K562 treated with DMSO at 1 percent for 48 hours (cell line): ENCODE results near the gene ACTR1A. TPM values are rescaled to one million over a fixed set of nuclear protein-coding genes. Genes with fewer than 3 reads are reported as not detected.

Experiments
- total RNA-seq: library from RNA; unstranded; fragments of 300-600 nt; gene quantifications from 2 replicates; pipeline ENCODE4 v1.2.3, GENCODE V29; 2022; ENCODE audit warnings: low replicate concordance; ENCODE audit errors: extremely low read depth

Gene ACTR1A
- total RNA-seq: not detected in 2 replicates

DNA sequence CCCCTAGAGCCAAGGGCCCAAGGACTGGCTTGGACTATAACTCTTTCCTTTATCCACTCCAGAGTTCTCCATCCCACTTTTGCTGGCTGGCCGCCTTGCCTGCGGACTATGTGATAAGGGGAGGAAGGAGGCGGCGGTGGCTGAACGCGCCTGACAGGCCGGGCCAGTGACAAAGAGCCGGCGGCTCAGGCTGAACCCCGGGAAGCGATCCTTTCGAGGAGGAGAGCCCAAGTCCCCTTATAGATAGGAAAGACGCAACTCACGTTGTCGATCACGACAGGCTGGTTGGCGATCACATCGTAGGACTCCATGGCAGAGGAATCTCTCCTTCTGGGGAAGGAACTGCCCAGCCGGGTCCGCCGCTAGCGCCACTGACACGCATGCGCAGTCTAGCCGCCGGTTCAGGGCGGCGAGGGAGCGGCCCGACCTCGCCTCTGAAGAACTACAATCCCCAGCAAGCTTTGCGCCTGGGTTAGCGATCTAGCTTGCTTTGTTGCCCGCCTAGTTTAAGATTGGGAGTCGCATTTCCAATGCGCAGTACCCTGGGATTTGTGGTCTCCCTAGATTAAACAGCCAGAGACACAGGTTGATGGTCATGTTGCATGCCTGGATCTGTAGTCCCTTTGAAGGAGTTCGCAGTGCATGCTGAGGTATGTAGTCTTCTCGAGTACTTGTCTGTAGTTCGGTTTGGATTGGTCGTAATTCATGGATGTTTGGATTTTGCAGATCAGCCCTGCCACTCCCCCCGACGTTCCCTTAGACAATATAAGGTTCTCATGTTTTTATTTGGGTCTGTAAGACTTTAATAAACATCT is at the start of gene ACTR1A:
ACTR1A (minus strand) TSS at position 376 of the 815 bp plus-strand sequence; CDS start at position 311, 65 bp downstream.

DNA sequence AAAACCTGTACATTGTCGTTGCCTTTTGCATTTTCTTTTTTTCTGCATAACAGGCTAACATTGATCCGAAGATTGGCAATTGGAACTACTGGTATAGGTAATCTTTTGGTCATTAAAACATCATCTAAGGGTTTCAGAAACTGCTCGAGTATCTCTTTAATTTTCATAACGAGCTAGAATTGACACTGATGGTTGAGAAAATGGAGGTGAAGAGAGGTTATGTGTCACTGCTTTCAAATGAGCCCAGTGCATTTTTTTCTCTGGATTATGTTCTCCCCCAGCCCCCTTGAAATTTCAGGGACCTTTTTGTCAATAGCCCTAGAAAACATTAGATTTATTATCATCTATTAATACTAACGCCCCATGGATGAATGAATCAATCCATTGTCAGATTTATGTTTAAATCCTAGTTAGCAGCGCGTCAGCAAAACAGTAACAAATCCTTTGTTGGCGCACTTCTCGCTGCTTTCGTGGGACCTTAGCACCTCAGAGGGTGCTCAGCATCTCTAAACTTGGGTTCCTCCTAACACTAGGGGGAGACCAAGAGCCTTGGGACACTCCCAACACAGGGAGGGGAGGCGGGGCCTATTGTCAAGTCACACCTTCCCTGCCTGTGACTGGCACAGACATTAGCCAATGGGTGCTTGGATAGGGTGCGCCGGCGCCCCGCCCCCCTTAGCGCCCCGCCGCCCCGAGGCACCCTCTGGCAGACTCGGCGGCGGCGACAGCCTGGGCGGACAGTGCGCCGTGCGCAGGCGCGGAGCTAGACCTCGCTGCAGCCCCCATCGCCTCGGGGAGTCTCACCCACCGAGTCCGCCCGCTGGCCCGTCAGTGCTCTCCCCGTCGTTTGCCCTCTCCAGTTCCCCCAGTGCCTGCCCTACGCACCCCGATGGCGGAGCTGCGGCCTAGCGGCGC is 1.0 kb upstream of the ACTR1A start, which contains the start of gene SUFU:
SUFU (plus strand) TSS at position 709 of the 915 bp plus-strand sequence; CDS start at position 890, 181 bp downstream.

DNA sequence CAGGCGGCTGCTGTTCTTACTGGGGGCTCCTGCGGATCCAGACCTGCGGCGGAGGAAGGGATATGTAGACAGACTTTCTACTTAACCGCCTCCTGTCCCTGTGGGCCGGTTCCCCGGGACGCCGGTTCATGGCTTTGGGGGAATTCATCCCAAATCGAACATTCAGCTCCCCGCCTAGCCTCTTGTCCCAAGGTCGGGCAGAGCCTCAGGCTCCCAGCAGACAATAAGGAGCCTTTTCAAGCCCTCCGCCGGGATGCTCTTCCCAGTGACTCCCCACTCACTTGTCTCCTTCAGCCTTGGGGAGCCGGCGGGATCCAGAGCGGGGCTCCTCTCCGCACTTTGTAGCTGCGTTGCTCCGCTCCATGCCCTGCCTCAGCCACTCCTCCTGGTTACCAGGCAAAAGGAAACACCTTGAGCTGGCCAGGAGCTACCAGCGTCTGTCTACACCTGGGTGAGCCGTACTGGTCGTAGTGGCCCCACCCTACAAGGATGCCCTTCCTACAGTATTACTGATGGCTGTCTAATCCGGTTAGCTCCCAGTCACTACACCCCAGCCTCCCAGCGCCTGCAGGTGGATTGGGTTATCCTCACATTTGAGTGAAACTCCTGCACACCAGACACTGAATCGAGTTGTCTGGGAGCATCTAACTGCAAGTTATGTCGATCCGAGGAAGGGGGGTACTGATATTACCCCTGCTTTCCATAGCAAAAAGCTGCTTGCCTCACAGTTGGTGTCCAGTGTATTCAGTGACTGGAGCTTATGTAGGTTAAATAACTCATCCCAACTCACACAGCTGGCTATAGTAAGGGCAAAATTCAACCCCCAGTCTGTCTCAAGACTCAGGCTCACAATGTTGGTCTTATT is 51.2 kb downstream of the ACTR1A start, which contains the start of gene C10orf95:
C10orf95 (minus strand) TSS at position 439 of the 865 bp plus-strand sequence. CDS start 450 bp downstream, outside the sequence.

DNA sequence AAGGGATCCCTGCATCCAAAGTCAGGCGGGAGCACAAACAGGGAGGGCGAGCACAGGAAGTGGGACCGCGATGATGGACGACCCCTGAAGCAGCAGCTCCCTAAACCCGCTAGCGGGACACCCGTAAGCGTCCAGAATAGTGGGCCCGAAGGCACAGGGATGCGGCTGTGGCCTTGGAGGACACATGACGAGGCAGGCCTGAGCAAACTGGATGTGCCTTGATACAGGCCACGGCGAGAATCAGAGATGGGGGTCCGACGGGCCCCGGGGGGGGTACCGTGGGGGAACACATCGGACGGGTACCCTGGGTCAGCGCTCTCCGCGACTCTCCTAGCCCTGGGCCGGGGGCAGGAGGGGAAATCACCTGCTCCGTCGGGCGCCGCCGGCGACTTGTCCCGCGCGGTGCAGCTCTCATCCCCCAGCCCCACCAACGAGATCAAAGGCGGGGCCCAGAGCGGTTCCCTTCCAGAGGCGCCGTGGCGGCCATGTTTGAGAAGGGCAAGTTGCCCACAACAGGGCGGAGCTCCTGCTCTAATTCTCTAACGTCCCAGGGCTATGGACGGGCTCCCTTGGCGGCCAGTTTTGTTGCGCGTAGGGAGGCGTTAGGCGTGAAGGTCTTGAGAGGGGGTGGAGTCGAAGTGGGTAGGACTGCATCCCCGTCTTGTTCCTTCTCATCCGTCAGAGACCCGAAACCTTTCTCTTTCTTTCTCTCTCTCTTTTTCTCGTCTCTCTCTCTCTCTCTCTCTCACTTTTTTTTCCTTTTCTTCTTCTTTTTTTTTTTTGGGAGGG is 70.2 kb downstream of the ACTR1A start, which contains the start of gene CUEDC2:
CUEDC2 (minus strand) TSS at position 413 of the 789 bp plus-strand sequence. CDS start 7,386 bp downstream, outside the sequence.

Other genes with a start within 250 kb of the ACTR1A start
- gene NFKB2, start 107.0 kb downstream of the ACTR1A start, total RNA-seq: not detected in 2 replicates
- not detected in 2 replicates for gene PSD, start 83.9 kb downstream of the ACTR1A start, total RNA-seq
- 276 TPM in 1 of 2 replicates, not detected in the other for gene FBXL15, start 81.9 kb downstream of the ACTR1A start, total RNA-seq
- gene CUEDC2, start 70.1 kb downstream of the ACTR1A start, total RNA-seq: not detected in 2 replicates
- not detected in 2 replicates for gene C10orf95, start 51.2 kb downstream of the ACTR1A start, total RNA-seq
- gene SUFU, start 1.3 kb upstream of the ACTR1A start, total RNA-seq: not detected in 2 replicates
- gene TRIM8, start 141.8 kb upstream of the ACTR1A start, total RNA-seq: not detected in 2 replicates
- not detected in 2 replicates for gene ARL3, start 211.7 kb upstream of the ACTR1A start, total RNA-seq
- not detected in 2 replicates for gene SFXN2, start 211.9 kb upstream of the ACTR1A start, total RNA-seq
- gene WBP1L, start 241.2 kb upstream of the ACTR1A start, total RNA-seq: not detected in 2 replicates